GM19455 (cell line): Measurements from ENCODE around the gene ADAMTS2.
"Not testable (repeated sequence)": the region's sequence is repeated elsewhere in the genome, so short reads cannot be mapped to it uniquely, and the experiment has no call there.

Experiments
- ATAC-seq: cut with Tn5 transposase; IDR thresholded peaks from one replicate; pipeline ENCODE4 v1.9.1; 2021; ENCODE audit not compliant: unreplicated experiment

ADAMTS2 gene

GRCh38 chr5:179221196-179221876 lies 123.9 kb downstream of the ADAMTS2 start:
- ATAC-seq: no peak

GRCh38 chr5:179220716-179221115 lies 124.5 kb downstream of the ADAMTS2 start:
- ATAC-seq: no peak

DNA sequence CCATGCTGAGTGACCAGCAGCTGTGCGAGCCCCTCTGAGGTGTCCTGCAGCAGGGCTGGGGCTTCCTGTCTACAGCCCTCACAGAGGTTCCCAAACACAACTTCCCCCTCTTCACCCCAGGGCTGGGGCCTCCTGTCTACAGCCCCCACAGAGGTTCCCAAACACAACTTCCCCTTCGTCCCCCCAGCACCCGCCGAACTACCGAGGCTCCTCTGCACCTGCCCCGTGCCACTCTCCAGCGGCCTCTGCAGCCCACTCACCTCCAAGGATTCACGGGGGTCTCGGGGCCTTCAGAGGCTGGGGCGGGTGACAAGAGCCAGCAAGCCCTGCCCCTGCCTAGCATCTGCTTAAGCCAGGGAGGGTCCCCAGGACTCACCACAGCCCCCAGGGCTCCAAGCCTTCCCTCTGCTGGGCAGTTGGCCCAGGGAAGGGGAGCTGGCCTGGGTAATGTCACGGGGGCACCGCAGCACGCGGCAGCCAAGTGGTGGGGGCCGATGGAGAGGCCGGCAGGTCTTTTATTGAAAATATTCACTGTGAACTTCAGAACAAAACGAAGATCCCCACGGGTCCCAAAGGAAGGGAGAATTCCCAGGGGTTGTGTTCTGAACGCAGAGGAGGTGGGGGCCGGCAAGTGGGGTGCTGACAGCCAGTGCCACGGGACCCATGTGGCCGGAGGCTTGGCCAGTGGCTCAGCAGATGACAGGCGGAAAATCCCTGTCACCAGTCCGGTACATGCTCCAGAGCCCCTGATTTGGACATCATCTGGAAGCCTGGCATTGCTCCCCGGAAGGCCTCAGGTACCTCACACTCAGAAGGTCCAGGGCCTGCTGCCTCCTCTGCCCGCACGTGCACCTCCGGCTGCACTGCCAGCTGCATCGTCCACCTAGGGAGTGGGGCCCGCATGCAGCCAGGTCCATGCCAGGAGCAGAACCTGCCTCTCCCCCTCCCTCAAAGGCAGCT lies 125.3 kb downstream of the ADAMTS2 start:
- no peak for ATAC-seq

- ATAC-seq: no peak
Measured at GRCh38 chr5:179218943-179219330, 126.3 kb downstream of the ADAMTS2 start.

DNA sequence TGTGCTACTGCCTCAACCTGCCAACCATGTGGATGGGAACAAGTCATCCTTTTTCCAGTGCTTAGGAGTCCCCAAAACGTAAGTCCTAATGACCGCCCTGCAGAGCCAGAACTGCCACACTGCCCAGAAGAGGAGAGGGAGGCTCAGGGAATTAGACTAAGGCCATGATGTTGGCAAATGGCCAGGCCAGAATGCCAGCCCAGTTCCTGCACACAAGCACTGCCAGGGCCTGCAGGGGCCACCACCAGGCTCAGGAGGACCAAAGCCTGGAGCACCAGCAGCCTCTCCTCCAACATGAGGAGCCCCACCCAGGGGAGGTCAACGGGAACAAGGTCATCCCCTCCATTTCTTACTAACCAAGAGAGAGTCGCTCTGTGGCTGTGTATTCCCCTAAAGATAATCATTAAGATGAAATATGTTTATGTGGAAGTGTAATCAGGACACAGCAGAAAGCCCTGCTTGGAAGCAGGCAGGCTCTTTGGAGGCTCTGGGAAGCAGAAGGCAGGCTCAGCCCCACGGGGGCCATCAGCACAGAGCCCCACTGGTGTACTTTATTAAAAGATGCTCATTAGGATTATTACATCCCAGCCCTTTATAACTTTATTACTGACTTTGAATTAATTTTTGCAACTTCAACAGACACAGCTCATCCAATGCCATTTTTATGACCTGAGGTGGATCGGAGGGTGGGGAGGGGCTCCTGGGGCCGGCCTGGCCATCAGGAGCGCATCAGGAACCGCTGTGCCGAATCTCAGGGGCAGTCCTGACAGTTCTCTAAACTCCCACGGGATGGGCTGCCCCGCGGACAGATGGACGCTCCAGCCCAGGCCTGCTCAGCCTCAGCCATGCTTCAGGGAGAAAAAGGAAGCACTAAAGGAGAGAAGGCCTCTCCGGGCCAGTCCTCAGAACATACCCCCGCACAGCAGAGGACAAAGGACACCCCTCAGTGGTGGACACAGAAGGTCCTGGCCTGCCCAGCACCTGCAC lies 127.0 kb downstream of the ADAMTS2 start:
- no peak for ATAC-seq

GRCh38 chr5:179217356-179217755 lies 127.9 kb downstream of the ADAMTS2 start:
- no peak for ATAC-seq

- not testable (repeated sequence) for ATAC-seq
Measured at GRCh38 chr5:179216381-179216780, 128.9 kb downstream of the ADAMTS2 start.

GRCh38 chr5:179215576-179215975 lies 129.7 kb downstream of the ADAMTS2 start:
- no peak for ATAC-seq

GRCh38 chr5:179214678-179215077 lies 130.6 kb downstream of the ADAMTS2 start:
- no peak for ATAC-seq

- no peak for ATAC-seq
Measured at GRCh38 chr5:179212870-179213269, 132.4 kb downstream of the ADAMTS2 start.

GRCh38 chr5:179211631-179212030 lies 133.6 kb downstream of the ADAMTS2 start:
- ATAC-seq: no peak

DNA sequence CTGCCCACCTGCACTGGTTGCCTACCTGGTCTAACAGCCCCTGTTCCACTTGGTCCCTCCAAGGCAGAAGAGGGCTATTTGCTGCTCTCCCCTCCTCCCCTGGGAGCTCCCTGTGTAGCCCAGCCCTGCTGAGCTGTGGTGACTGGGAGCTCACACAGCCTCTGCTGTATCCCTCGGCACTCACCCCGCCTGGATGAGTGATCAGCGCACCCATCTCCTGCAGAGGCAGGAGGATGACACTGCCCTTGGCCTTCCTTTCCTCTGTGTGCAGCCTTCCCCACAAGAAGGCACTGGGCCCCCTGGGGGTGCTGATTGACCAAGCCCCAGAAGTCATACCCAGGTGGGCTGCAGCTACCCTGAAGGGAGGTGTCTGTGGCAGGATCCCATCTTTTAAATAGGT lies 134.2 kb downstream of the ADAMTS2 start:
- no peak for ATAC-seq

GRCh38 chr5:179210478-179210877 lies 134.8 kb downstream of the ADAMTS2 start:
- ATAC-seq: no peak

DNA sequence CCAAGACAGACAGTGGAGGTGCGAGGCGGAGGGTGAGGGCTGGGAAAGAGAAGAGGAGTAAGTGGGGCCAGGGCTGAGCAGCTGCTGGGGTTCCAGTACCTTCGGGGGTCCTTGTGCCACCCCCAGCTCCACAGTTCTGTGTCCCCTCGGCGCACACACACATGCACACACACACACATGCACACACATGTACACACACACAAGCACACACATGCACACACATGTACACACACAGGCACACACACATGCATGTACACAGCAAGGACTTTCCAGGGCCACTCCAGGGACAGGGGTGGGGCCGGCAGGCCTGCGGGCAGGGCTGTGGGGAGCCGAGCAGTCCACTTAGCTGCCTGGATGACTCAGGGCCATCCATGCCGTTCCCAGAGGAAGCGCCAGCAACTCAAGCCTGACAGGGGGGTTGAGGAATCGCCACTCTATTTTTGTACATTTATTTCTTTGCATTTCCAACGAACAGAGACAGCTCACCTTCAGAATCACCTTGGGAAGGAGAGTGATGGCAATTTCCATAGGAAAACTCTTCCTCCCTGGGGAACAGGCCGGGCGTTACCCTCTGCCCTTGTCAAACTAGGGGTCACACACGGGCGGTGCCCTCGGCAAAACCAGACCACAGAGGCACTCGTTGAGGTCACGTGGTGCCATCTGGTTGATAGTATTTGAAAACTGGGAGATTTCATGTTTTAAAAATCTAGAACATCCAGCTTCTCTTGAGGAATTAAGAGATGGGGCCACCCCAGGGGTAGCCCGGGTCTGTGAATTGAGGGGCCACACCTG lies 135.7 kb downstream of the ADAMTS2 start:
- no peak for ATAC-seq

GRCh38 chr5:179208706-179209358 lies 136.4 kb downstream of the ADAMTS2 start:
- no peak for ATAC-seq

- ATAC-seq: no peak
Measured at GRCh38 chr5:179207920-179208705, 137.1 kb downstream of the ADAMTS2 start.

DNA sequence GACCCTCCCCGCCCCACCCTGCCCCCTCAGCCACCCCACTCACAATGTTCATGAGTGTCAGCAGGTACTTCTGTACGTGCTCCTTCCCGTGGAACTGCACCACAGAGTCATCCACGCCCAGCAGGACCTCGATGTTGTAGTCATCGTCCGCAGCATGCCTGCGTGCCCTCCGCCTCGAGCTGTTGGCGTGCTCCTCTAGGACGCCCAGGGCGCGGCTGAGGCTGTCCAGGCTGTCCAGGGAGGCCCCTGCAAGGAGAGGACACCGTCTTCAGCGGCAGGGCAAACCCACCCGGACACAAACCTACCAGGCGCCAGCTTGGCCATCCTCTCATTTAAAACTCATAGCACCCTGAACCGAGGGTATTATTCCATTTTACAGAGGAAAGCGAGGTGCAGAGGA lies 137.8 kb downstream of the ADAMTS2 start:
- ATAC-seq: no peak

GRCh38 chr5:179206366-179206765 lies 138.9 kb downstream of the ADAMTS2 start:
- ATAC-seq: no peak

GRCh38 chr5:179205277-179205676 lies 140.0 kb downstream of the ADAMTS2 start:
- ATAC-seq: no peak
